GM19193 (cell line): ENCODE data around the gene GPR37L1.

Source experiments
- POLR2A ChIP-seq: IDR thresholded peaks from 4 replicates; pipeline ENCODE4 v1.6.1; 2011; ENCODE audit not compliant: insufficient read depth, insufficient read length; ENCODE audit errors: extremely low read depth

GPR37L1 gene

GRCh38 chr1:202143768-202144401, 21.2 kb downstream of the GPR37L1 start:
- TF ChIP-seq POLR2A: peak; percentile 33

- peak; percentile 62 for TF ChIP-seq POLR2A
These were observed 21.8 kb downstream of the GPR37L1 start, which contains the start of gene ARL8A for GRCh38 chr1:202144402-202145067. Gene ARL8A (minus strand): TSS chr1:202144737. CDS start chr1:202144572, 165 bp downstream.

- no peak for TF ChIP-seq POLR2A
These were observed 22.5 kb downstream of the GPR37L1 start for GRCh38 chr1:202145068-202145743.

GRCh38 chr1:202146279-202146678, 23.6 kb downstream of the GPR37L1 start:
- no peak for TF ChIP-seq POLR2A

GRCh38 chr1:202146993-202147392, 24.3 kb downstream of the GPR37L1 start:
- TF ChIP-seq POLR2A: no peak

- no peak for TF ChIP-seq POLR2A
These were observed 25.7 kb downstream of the GPR37L1 start for GRCh38 chr1:202148391-202148790.

GRCh38 chr1:202149566-202149965, 26.8 kb downstream of the GPR37L1 start:
- TF ChIP-seq POLR2A: no peak

- no peak for TF ChIP-seq POLR2A
These were observed 27.5 kb downstream of the GPR37L1 start for GRCh38 chr1:202150187-202150586.

GRCh38 chr1:202150602-202151001, 27.9 kb downstream of the GPR37L1 start:
- TF ChIP-seq POLR2A: no peak

GRCh38 chr1:202151045-202151444, 28.3 kb downstream of the GPR37L1 start:
- TF ChIP-seq POLR2A: no peak

GRCh38 chr1:202152399-202152798, 29.7 kb downstream of the GPR37L1 start:
- no peak for TF ChIP-seq POLR2A

GRCh38 chr1:202153284-202153683, 30.6 kb downstream of the GPR37L1 start:
- TF ChIP-seq POLR2A: no peak

- no peak for TF ChIP-seq POLR2A
These were observed 31.5 kb downstream of the GPR37L1 start for GRCh38 chr1:202154148-202154765.

GRCh38 chr1:202154766-202155477, 32.2 kb downstream of the GPR37L1 start:
- no peak for TF ChIP-seq POLR2A
